ENCODE data around the gene ESRP2.

The ESRP2 gene

DNA sequence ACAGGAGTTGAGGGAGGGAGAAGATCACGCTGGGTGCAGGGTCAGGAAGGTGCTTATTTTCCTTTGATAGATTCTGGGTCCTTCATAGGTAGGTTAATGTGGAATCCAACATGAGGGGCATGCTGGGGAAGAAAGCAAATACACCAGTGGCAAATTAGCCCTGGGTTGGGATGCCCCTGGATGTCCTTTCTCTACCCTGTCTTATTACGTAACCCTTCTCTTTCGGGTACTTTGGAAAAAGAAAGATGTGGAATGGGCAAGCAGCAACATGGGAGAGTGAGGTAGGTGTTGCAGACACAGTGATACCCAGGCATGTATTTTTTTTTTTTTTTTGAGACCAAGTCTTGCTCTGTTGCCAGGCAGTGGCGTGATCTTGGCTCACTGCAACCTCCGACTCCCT lies 37.5 kb upstream of the ESRP2 start:
- Histone ChIP-seq H3K27ac (ENCODE audit: insufficient read depth in 1 of 2, low read depth in 1 of 2, low read length in 2 of 2, poor library complexity in 1 of 2, severe bottlenecking in 2 of 2) (no peak overlapping the region), H3K4me3 (ENCODE audit: control insufficient read depth in 1 of 7, extremely low read depth in 1 of 7, insufficient read depth in 4 of 7, low read depth in 2 of 7, low read length in 6 of 7) (no peak overlapping the region), H3K4me1 (ENCODE audit: control extremely low read depth in 1 of 4, control insufficient read depth in 4 of 4, insufficient read depth in 4 of 4, low read length in 3 of 4) (peaks cover 11 to 39% (median 27%) of the 10 kb centered on the region in 4 experiments), H3K9me3 (ENCODE audit: control extremely low read depth in 1 of 5, control insufficient read depth in 4 of 5, insufficient read depth in 2 of 5, low read depth in 1 of 5, low read length in 4 of 5) (no peaks in the 10 kb centered on the region), H3K36me3 (ENCODE audit: control insufficient read depth in 4 of 4, insufficient read depth in 4 of 4, low read length in 3 of 4) (peaks cover 0 to 41% (median 13%) of the 10 kb centered on the region in 4 experiments), H3K27me3 (replicated peaks in 2 of 5; ENCODE audit: control insufficient read depth in 4 of 5, insufficient read depth in 5 of 5, low read length in 4 of 5) (no peaks in the 10 kb centered on the region)
- POLR2A ChIA-PET: interaction anchor here (1.1 kb wide), 1 partner anchor 9 kb away, joined by 5 read pairs; the partner anchor contains the start of gene SLC7A6
- 93% methylated on average over 2 of the region's 5 CpGs for WGBS (ENCODE audit: insufficient coverage)
- DNase-seq: no peak
- CTCF ChIA-PET: interaction anchor here (1.1 to 8.1 kb wide), 5 partner anchors 10 to 37 kb away, joined by 3 to 79 read pairs (median 8); partner anchors contain the start of genes PLA2G15, PRMT7, SLC7A6 and SLC7A6OS

GRCh38 chr16:68272507-68273209 lies 36.7 kb upstream of the ESRP2 start:
- Histone ChIP-seq H3K27me3 (replicated peaks in 2 of 5; ENCODE audit: control insufficient read depth in 4 of 5, insufficient read depth in 5 of 5, low read length in 4 of 5) (no peaks in the 10 kb centered on the region), H3K27ac (ENCODE audit: insufficient read depth in 1 of 2, low read depth in 1 of 2, low read length in 2 of 2, poor library complexity in 1 of 2, severe bottlenecking in 2 of 2) (no peak overlapping the region), H3K9me3 (ENCODE audit: control extremely low read depth in 1 of 5, control insufficient read depth in 4 of 5, insufficient read depth in 2 of 5, low read depth in 1 of 5, low read length in 4 of 5) (no peaks in the 10 kb centered on the region), H3K4me1 (ENCODE audit: control extremely low read depth in 1 of 4, control insufficient read depth in 4 of 4, insufficient read depth in 4 of 4, low read length in 3 of 4) (peaks cover 11 to 39% (median 27%) of the 10 kb centered on the region in 4 experiments), H3K36me3 (ENCODE audit: control insufficient read depth in 4 of 4, insufficient read depth in 4 of 4, low read length in 3 of 4) (peaks cover 0 to 43% (median 13%) of the 10 kb centered on the region in 4 experiments), H3K4me3 (ENCODE audit: control insufficient read depth in 1 of 7, extremely low read depth in 1 of 7, insufficient read depth in 4 of 7, low read depth in 2 of 7, low read length in 6 of 7) (no peak overlapping the region)
- CTCF ChIA-PET: interaction anchor here (0.8 to 8.1 kb wide), 7 partner anchors 7 to 42 kb away, joined by 3 to 79 read pairs (median 4); partner anchors contain the start of genes PLA2G15, PRMT7, SLC7A6 and SLC7A6OS
- WGBS (ENCODE audit: insufficient coverage): 96% methylated on average over 3 of the region's 4 CpGs
- DNase-seq: no peak
- POLR2A ChIA-PET: interaction anchor here (1.1 kb wide), 1 partner anchor 9 kb away, joined by 5 read pairs; the partner anchor contains the start of gene SLC7A6

GRCh38 chr16:68270353-68270752 lies 34.4 kb upstream of the ESRP2 start:
- Histone ChIP-seq H3K27ac (ENCODE audit: insufficient read depth in 1 of 2, low read depth in 1 of 2, low read length in 2 of 2, poor library complexity in 1 of 2, severe bottlenecking in 2 of 2) (no peak overlapping the region), H3K27me3 (replicated peaks in 2 of 5; ENCODE audit: control insufficient read depth in 4 of 5, insufficient read depth in 5 of 5, low read length in 4 of 5) (no peaks in the 10 kb centered on the region), H3K36me3 (ENCODE audit: control insufficient read depth in 4 of 4, insufficient read depth in 4 of 4, low read length in 3 of 4) (peaks cover 0 to 44% (median 13%) of the 10 kb centered on the region in 4 experiments), H3K4me3 (ENCODE audit: control insufficient read depth in 1 of 7, extremely low read depth in 1 of 7, insufficient read depth in 4 of 7, low read depth in 2 of 7, low read length in 6 of 7) (no peak overlapping the region), H3K4me1 (ENCODE audit: control extremely low read depth in 1 of 4, control insufficient read depth in 4 of 4, insufficient read depth in 4 of 4, low read length in 3 of 4) (peaks cover 0 to 31% (median 20%) of the 10 kb centered on the region in 4 experiments), H3K9me3 (ENCODE audit: control extremely low read depth in 1 of 5, control insufficient read depth in 4 of 5, insufficient read depth in 2 of 5, low read depth in 1 of 5, low read length in 4 of 5) (no peaks in the 10 kb centered on the region)
- CTCF ChIA-PET: interaction anchor here (0.6 to 8.1 kb wide), 3 partner anchors 9 to 86 kb away, joined by 3 to 79 read pairs (median 5); partner anchors contain the start of gene SLC7A6
- WGBS (ENCODE audit: insufficient coverage): no CpG with 5 or more reads among the region's 1 CpG
- DNase-seq: no peak
- POLR2A ChIA-PET: interaction anchor here (0.6 kb wide), 1 partner anchor 66 kb away, joined by 4 read pairs; no protein-coding TSS in a partner anchor

- peaks cover 0 to 32% (median 22%) of the 10 kb centered on the region in 4 experiments for H3K4me1 ChIP-seq (ENCODE audit: control extremely low read depth in 1 of 4, control insufficient read depth in 4 of 4, insufficient read depth in 4 of 4, low read length in 3 of 4)
- H3K27ac ChIP-seq (ENCODE audit: insufficient read depth in 1 of 2, low read depth in 1 of 2, low read length in 2 of 2, poor library complexity in 1 of 2, severe bottlenecking in 2 of 2): no peak overlapping the region
- CTCF ChIA-PET: interaction anchor here (1.1 to 1.8 kb wide), 3 partner anchors 38 to 59 kb away, joined by 3 to 5 read pairs (median 4); no protein-coding TSS in a partner anchor
These were observed 33.9 kb upstream of the ESRP2 start for GRCh38 chr16:68269793-68270192.

DNA sequence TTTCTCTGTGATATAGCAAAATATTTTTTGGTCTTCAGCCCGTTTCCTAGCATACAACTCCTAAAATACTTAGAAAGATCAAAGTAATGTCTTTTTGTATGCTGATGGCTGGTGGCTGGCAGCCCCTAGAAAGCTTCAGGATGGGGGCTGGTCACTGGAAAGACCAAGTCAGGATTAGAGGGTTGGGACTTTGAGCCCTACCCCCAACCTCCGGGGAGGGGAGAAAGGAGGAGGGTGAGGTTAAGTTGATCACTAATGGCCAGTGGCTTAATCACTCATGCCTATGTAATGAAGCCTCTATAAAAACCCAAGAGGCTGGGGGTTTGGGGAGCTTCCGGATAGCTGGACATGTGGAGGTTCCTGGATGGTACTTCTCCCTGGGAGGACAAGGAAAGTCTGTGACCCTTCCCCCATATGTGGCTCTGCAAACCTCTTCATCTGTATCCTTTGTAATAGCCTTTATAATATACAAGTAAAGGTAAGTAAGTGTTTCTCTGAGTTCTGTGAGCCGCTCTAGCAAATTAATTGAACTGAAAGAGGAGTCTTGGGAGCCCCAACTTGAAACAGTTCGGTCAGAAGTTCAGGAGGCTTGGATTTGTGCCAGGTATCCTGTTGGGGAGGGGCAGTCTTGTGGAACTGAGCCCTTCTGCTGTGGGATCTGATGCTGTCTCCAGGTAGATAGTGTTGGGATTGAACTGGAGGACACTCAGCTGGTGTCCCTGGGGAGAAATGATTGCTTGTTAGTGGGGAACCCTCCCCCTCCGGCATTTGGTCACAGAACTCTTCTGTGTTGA lies 31.9 kb upstream of the ESRP2 start:
- Histone ChIP-seq H3K4me1 (ENCODE audit: control extremely low read depth in 1 of 4, control insufficient read depth in 4 of 4, insufficient read depth in 4 of 4, low read length in 3 of 4) (peaks cover 0 to 32% (median 29%) of the 10 kb centered on the region in 4 experiments), H3K27me3 (replicated peaks in 2 of 5; ENCODE audit: control insufficient read depth in 4 of 5, insufficient read depth in 5 of 5, low read length in 4 of 5) (no peaks in the 10 kb centered on the region), H3K4me3 (ENCODE audit: control insufficient read depth in 1 of 7, extremely low read depth in 1 of 7, insufficient read depth in 4 of 7, low read depth in 2 of 7, low read length in 6 of 7) (no peak overlapping the region), H3K36me3 (ENCODE audit: control insufficient read depth in 4 of 4, insufficient read depth in 4 of 4, low read length in 3 of 4) (peaks cover 0 to 23% (median 3%) of the 10 kb centered on the region in 4 experiments), H3K9me3 (ENCODE audit: control extremely low read depth in 1 of 5, control insufficient read depth in 4 of 5, insufficient read depth in 2 of 5, low read depth in 1 of 5, low read length in 4 of 5) (no peaks in the 10 kb centered on the region), H3K27ac (ENCODE audit: insufficient read depth in 1 of 2, low read depth in 1 of 2, low read length in 2 of 2, poor library complexity in 1 of 2, severe bottlenecking in 2 of 2) (no peak overlapping the region)
- ChIA-PET CTCF (interaction anchor here (0.6 to 1.5 kb wide), 4 partner anchors 11 to 61 kb away, joined by 3 to 4 read pairs (median 3); no protein-coding TSS in a partner anchor), POLR2A (no interaction called here)
- no peak for DNase-seq
- 100% methylated on average over 2 of the region's 6 CpGs for WGBS (ENCODE audit: insufficient coverage)

More at GRCh38 chr16:68269793-68270192, 33.9 kb upstream of the ESRP2 start:
- 100% methylated on average over 3 of the region's 4 CpGs for whole genome bisulfite sequencing (ENCODE audit: insufficient coverage)
- Histone ChIP-seq H3K36me3 (ENCODE audit: control insufficient read depth in 4 of 4, insufficient read depth in 4 of 4, low read length in 3 of 4) (peaks cover 0 to 41% (median 12%) of the 10 kb centered on the region in 4 experiments), H3K27me3 (replicated peaks in 2 of 5; ENCODE audit: control insufficient read depth in 4 of 5, insufficient read depth in 5 of 5, low read length in 4 of 5) (no peaks in the 10 kb centered on the region), H3K9me3 (ENCODE audit: control extremely low read depth in 1 of 5, control insufficient read depth in 4 of 5, insufficient read depth in 2 of 5, low read depth in 1 of 5, low read length in 4 of 5) (no peaks in the 10 kb centered on the region), H3K4me3 (ENCODE audit: control insufficient read depth in 1 of 7, extremely low read depth in 1 of 7, insufficient read depth in 4 of 7, low read depth in 2 of 7, low read length in 6 of 7) (no peak overlapping the region)
- POLR2A ChIA-PET: interaction anchor here (0.6 kb wide), 2 partner anchors 16 to 67 kb away, joined by 3 to 4 read pairs; no protein-coding TSS in a partner anchor
- no peak for DNase-seq

DNA sequence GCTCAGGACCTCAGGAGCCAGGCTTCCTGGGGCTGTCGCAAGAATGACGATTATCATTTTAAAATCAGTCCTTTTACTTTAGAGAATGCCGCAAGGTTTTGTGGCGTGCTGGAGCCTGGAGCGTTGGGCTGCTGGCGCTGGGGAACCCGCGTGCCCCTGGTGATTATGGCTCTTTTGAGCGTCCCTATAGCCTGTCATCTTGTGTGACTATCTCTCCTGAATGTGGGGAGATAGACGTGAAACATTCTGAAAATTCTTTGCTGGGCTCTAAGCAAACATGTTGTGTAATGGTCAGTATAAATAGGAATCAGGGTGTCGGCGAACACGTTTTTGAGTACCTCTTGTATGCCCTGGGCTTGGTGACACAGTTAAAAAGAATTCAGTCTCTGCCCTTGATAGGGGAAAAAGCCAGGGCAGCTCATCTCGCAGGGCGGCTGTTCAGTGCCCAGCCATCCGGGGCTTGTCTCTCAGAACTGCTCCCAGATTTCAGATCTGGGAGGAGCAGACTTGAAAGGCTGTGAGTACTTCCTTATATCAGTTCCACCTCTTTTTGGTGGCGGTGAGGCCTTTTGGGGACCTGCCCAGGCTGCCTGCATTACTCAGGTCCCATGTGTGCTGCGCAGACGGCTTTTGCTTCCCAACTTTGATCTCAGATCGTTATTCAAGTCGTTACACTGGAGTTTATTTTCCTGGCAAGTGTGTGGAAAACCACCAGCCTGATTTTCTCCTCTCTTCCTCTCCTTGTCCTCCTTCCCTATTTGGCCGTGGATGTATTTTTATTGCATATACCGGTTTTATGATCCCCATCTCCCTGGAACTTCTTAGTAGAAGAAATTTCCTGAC lies 29.4 kb upstream of the ESRP2 start:
- H3K4me3 ChIP-seq (ENCODE audit: control insufficient read depth in 1 of 7, extremely low read depth in 1 of 7, insufficient read depth in 4 of 7, low read depth in 2 of 7, low read length in 6 of 7): peak overlapping the region; percentile 61 to 88 (median 79)
- peaks cover 0 to 38% (median 27%) of the 10 kb centered on the region in 4 experiments for H3K4me1 ChIP-seq (ENCODE audit: control extremely low read depth in 1 of 4, control insufficient read depth in 4 of 4, insufficient read depth in 4 of 4, low read length in 3 of 4)
- 5% methylated on average over 21 of the region's 23 CpGs for WGBS (ENCODE audit: insufficient coverage)
- CTCF ChIA-PET: interaction anchor here (6.5 to 9.0 kb wide), 3 partner anchors 9 to 60 kb away, joined by 79 to 262 read pairs (median 82); no protein-coding TSS in a partner anchor
- H3K27ac ChIP-seq (ENCODE audit: insufficient read depth in 1 of 2, low read depth in 1 of 2, low read length in 2 of 2, poor library complexity in 1 of 2, severe bottlenecking in 2 of 2): peak overlapping the region; percentile 47 to 64
- H3K27me3 ChIP-seq (replicated peaks in 2 of 5; ENCODE audit: control insufficient read depth in 4 of 5, insufficient read depth in 5 of 5, low read length in 4 of 5): no peaks in the 10 kb centered on the region
- H3K36me3 ChIP-seq (ENCODE audit: control insufficient read depth in 4 of 4, insufficient read depth in 4 of 4, low read length in 3 of 4): peaks cover 0 to 19% (median 4%) of the 10 kb centered on the region in 4 experiments
- POLR2A ChIA-PET: interaction anchor here (1.8 kb wide), 1 partner anchor 46 kb away, joined by 10 read pairs; the partner anchor contains the start of genes PRMT7 and SLC7A6OS
- peak; percentile 34 to 75 (median 72) for DNase-seq
- no peaks in the 10 kb centered on the region for H3K9me3 ChIP-seq (ENCODE audit: control extremely low read depth in 1 of 5, control insufficient read depth in 4 of 5, insufficient read depth in 2 of 5, low read depth in 1 of 5, low read length in 4 of 5)

Measured in common myeloid progenitor, CD34-positive (primary cell).